ENCODE data around the gene ADGRG1.

Gene ADGRG1

DNA sequence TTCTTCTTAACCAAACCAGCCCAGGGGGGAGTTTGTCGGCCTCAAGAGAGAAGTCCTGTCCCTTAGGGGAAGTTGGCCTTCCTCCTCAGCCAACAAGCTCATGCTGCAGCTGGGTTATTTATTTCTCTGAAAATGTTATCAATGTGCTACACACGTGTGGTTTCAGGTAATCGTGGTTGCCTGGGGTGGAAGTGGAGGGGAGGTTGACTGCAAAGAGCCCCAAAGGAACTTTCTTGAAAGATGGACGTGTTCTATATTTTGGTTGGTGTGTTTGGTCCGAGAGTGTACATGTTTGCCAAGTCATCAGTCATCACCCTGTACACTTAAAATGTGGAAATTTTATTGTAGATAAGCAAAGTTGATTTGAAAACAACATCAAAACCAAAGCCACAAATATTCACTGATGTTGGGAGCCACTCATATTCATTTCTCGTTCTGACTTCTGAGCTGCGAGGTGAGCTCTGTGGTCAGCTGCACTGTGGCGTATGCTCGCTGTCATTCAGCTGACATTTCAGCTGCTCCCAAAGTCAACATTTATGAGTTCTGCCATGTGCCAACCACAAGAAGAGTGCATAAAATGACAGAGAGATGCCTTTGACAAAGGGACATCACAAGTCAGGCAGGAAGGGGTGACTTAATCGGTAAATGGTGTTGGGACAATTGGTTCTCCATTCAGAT lies 26.5 kb upstream of the ADGRG1 start:
- H3K9me3 ChIP-seq (ENCODE audit: control insufficient read depth, insufficient read depth, low read depth, low read length) = no peaks in the 10 kb centered on the region
- H3K36me3 ChIP-seq (ENCODE audit: control insufficient read depth in 2 of 2, insufficient read depth in 1 of 2, low read length in 2 of 2) = no peaks in the 10 kb centered on the region
- ChIA-PET CTCF (interaction anchor here (0.6 to 6.9 kb wide), 5 partner anchors 11 to 496 kb away, joined by 3 to 59 read pairs (median 17); no protein-coding TSS in a partner anchor), POLR2A (no interaction called here)
- no peak overlapping the region for H3K27ac ChIP-seq (ENCODE audit: extremely low read depth, low read depth, low read length)
- no peaks in the 10 kb centered on the region for H3K4me1 ChIP-seq (ENCODE audit: control insufficient read depth, insufficient read depth, low read length)
- H3K4me3 ChIP-seq (ENCODE audit: low read depth, low read length) = no peak overlapping the region
- no peak for TF ChIP-seq ZNF610 (tag by site-specific recombination; IDR thresholded peaks at IDR 0.05; ENCODE audit: borderline replicate concordance)
- TF ChIP-seq ZEB2 (tag by site-specific recombination; IDR thresholded peaks at IDR 0.05) = no peak
- TF ChIP-seq, protein P1, sequence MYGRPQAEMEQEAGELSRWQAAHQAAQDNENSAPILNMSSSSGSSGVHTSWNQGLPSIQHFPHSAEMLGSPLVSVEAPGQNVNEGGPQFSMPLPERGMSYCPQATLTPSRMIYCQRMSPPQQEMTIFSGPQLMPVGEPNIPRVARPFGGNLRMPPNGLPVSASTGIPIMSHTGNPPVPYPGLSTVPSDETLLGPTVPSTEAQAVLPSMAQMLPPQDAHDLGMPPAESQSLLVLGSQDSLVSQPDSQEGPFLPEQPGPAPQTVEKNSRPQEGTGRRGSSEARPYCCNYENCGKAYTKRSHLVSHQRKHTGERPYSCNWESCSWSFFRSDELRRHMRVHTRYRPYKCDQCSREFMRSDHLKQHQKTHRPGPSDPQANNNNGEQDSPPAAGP (tag by site-specific recombination; IDR thresholded peaks at IDR 0.05) = no peak
- TF ChIP-seq ZNF394 (tag by site-specific recombination; IDR thresholded peaks at IDR 0.05; ENCODE audit: borderline replicate concordance) = no peak
- TF ChIP-seq, protein P2, sequence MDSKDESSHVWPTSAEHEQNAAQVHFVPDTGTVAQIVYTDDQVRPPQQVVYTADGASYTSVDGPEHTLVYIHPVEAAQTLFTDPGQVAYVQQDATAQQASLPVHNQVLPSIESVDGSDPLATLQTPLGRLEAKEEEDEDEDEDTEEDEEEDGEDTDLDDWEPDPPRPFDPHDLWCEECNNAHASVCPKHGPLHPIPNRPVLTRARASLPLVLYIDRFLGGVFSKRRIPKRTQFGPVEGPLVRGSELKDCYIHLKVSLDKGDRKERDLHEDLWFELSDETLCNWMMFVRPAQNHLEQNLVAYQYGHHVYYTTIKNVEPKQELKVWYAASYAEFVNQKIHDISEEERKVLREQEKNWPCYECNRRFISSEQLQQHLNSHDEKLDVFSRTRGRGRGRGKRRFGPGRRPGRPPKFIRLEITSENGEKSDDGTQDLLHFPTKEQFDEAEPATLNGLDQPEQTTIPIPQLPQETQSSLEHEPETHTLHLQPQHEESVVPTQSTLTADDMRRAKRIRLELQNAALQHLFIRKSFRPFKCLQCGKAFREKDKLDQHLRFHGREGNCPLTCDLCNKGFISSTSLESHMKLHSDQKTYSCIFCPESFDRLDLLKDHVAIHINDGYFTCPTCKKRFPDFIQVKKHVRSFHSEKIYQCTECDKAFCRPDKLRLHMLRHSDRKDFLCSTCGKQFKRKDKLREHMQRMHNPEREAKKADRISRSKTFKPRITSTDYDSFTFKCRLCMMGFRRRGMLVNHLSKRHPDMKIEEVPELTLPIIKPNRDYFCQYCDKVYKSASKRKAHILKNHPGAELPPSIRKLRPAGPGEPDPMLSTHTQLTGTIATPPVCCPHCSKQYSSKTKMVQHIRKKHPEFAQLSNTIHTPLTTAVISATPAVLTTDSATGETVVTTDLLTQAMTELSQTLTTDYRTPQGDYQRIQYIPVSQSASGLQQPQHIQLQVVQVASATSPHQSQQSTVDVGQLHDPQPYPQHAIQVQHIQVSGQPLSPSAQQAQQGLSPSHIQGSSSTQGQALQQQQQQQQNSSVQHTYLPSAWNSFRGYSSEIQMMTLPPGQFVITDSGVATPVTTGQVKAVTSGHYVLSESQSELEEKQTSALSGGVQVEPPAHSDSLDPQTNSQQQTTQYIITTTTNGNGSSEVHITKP (tag by site-specific recombination; IDR thresholded peaks at IDR 0.05) = no peak
- no peak for TF ChIP-seq ZNF16 (tag by site-specific recombination; IDR thresholded peaks at IDR 0.05; ENCODE audit: low read depth)
- no peak for TF ChIP-seq ZNF561 (tag by site-specific recombination; IDR thresholded peaks at IDR 0.05; ENCODE audit: borderline replicate concordance)
- TF ChIP-seq ZBTB8A (tag by site-specific recombination; IDR thresholded peaks at IDR 0.05) = no peak
- TF ChIP-seq ZNF433 (tag by site-specific recombination; IDR thresholded peaks at IDR 0.05; ENCODE audit: low read depth) = no peak
- TF ChIP-seq KLF7 (tag by site-specific recombination; IDR thresholded peaks at IDR 0.05; ENCODE audit: borderline replicate concordance) = no peak
- TF ChIP-seq ZNF169 (tag by site-specific recombination; IDR thresholded peaks at IDR 0.05) = no peak
- TF ChIP-seq ZNF596 (tag by site-specific recombination; IDR thresholded peaks at IDR 0.05) = no peak
- TF ChIP-seq, protein P3, sequence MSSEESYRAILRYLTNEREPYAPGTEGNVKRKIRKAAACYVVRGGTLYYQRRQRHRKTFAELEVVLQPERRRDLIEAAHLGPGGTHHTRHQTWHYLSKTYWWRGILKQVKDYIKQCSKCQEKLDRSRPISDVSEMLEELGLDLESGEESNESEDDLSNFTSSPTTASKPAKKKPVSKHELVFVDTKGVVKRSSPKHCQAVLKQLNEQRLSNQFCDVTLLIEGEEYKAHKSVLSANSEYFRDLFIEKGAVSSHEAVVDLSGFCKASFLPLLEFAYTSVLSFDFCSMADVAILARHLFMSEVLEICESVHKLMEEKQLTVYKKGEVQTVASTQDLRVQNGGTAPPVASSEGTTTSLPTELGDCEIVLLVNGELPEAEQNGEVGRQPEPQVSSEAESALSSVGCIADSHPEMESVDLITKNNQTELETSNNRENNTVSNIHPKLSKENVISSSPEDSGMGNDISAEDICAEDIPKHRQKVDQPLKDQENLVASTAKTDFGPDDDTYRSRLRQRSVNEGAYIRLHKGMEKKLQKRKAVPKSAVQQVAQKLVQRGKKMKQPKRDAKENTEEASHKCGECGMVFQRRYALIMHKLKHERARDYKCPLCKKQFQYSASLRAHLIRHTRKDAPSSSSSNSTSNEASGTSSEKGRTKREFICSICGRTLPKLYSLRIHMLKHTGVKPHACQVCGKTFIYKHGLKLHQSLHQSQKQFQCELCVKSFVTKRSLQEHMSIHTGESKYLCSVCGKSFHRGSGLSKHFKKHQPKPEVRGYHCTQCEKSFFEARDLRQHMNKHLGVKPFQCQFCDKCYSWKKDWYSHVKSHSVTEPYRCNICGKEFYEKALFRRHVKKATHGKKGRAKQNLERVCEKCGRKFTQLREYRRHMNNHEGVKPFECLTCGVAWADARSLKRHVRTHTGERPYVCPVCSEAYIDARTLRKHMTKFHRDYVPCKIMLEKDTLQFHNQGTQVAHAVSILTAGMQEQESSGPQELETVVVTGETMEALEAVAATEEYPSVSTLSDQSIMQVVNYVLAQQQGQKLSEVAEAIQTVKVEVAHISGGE (tag by site-specific recombination; conservative IDR thresholded peaks at IDR 0.05; ENCODE audit: low read depth) = no peak
- TF ChIP-seq ZNF701 (tag by site-specific recombination; IDR thresholded peaks at IDR 0.05) = no peak
- no peak for TF ChIP-seq ZNF157 (tag by site-specific recombination; IDR thresholded peaks at IDR 0.05)
- no peak for TF ChIP-seq ZNF76 (tag by site-specific recombination; IDR thresholded peaks at IDR 0.05; ENCODE audit: borderline replicate concordance, low read depth)
- TF ChIP-seq SCRT1 (tag by site-specific recombination; IDR thresholded peaks at IDR 0.05; ENCODE audit: borderline replicate concordance) = no peak
